Heart left ventricle (tissue), 13 donors: ENCODE measurements around the gene MTURN.

Experiments used
- CTCF ChIP-seq, 12 donors: fragments of 200-600 bp; sonication (generic) in 4 of 12; IDR thresholded peaks; one replicate each; pipeline versions ENCODE4 v1.5.0 to v1.8.0; 2018 to 2022; ENCODE audit warnings: antibody characterized with exemption in 12 of 12, mild to moderate bottlenecking in 5 of 12
- POLR2A ChIP-seq, 2 donors: fragments of 450-650 bp; IDR thresholded peaks; one replicate each; pipeline ENCODE4 v1.6.1; 2017; ENCODE audit warnings: antibody characterized with exemption in 2 of 2, mild to moderate bottlenecking in 2 of 2, moderate library complexity in 2 of 2
- donor health status: ischemic (EF 13 %, LVEDD 7.1; RV severe dilation, severe dysfunction).
- donor health status: DM: no; HTN: yes; CAD: no.
- donor health status: DM: no; HTN: no; CAD: no.
- donor health status: ischemic (EF 25% LVEDD 6.9; RV normal size, moderate dysfunction).
- donor health status: ischemic (EF 25% LVEDD 5.7; RV mildly dilated, moderate dysfunction).
- donor health status: ischemic (EF 35%, LVEDD 5.7; RV mildly dilated, moderate dysfunction).
- donor health status: nonischemic (EF 11% LVEDD 7.7; RV severe dilation, severe dysfunction).
- donor health status: DM: yes; HTN: yes; CAD: no.
- donor health status: PGD.
- donor health status: ischemic (EF 29% LVEDD 5.4; RV normal size, mild dysfunction).
- donor health status: nonischemic (EF 23%, LVEDD 6.1; RV moderate dilation, normal function).

- no peak for TF ChIP-seq CTCF (IDR thresholded peaks at IDR 0.05)
- no peak for TF ChIP-seq POLR2A (IDR thresholded peaks at IDR 0.05)
Observed at GRCh38 chr7:30139836-30140384, 5.1 kb downstream of the MTURN start.
